ENCODE results near the gene CCDC34. TPM values are rescaled to one million over a fixed set of nuclear protein-coding genes. Genes with fewer than 3 reads are reported as not detected.
A peak's percentile ranks its signal among the peaks of the same experiment; 100 is the strongest.

Gene CCDC34
- total RNA-seq, 4 donors from 2014 or later, result 3.2 to 8.0 (median 4.0) TPM

- no peaks in the 10 kb centered on the region for H3K27me3 ChIP-seq
- H3K9me3 ChIP-seq, result no peaks in the 10 kb centered on the region
- H3K4me3 ChIP-seq, result no peak overlapping the region
- peaks cover 12% of the 10 kb centered on the region for H3K36me3 ChIP-seq
- TF ChIP-seq POLR2A (IDR thresholded peaks at IDR 0.05), result no peak
- TF ChIP-seq CTCF (IDR thresholded peaks at IDR 0.05), result no peak
- no peak for TF ChIP-seq POLR2AphosphoS5 (IDR thresholded peaks at IDR 0.05)
- TF ChIP-seq EP300 (IDR thresholded peaks at IDR 0.05), result no peak
- peaks cover 28% of the 10 kb centered on the region for H3K4me1 ChIP-seq
- no peak for DNase-seq (ENCODE audit: low spot score in 2 of 2)
- H3K27ac ChIP-seq, result peak overlapping the region; percentile 8
- 77% methylated on average over 4 of the region's 4 CpGs for WGBS
Observed at GRCh38 chr11:27386181-27386845, 23.3 kb upstream of the CCDC34 start.

- H3K27ac ChIP-seq, result peak overlapping the region; percentile 8
- H3K36me3 ChIP-seq, result peaks cover 14% of the 10 kb centered on the region
- H3K27me3 ChIP-seq, result no peaks in the 10 kb centered on the region
- peak in 1 of 2 donors; percentile 72 for DNase-seq (ENCODE audit: low spot score in 2 of 2)
- H3K4me3 ChIP-seq, result no peak overlapping the region
- H3K4me1 ChIP-seq, result peaks cover 17% of the 10 kb centered on the region
- peak in 1 of 2 donors; percentile 14 for TF ChIP-seq POLR2A (IDR thresholded peaks at IDR 0.05)
- TF ChIP-seq CTCF (IDR thresholded peaks at IDR 0.05), result no peak
- H3K9me3 ChIP-seq, result no peaks in the 10 kb centered on the region
- 59% methylated on average over 5 of the region's 5 CpGs for WGBS
Observed at GRCh38 chr11:27385245-27385644, 22.2 kb upstream of the CCDC34 start.

- H3K27ac ChIP-seq, result no peak overlapping the region
- H3K27me3 ChIP-seq, result no peaks in the 10 kb centered on the region
- no peak for DNase-seq (ENCODE audit: low spot score in 2 of 2)
- H3K4me3 ChIP-seq, result no peak overlapping the region
- peaks cover 16% of the 10 kb centered on the region for H3K4me1 ChIP-seq
- H3K36me3 ChIP-seq, result peaks cover 23% of the 10 kb centered on the region
- TF ChIP-seq EP300 (IDR thresholded peaks at IDR 0.05), result no peak
- H3K9me3 ChIP-seq, result no peaks in the 10 kb centered on the region
Observed at GRCh38 chr11:27384227-27384626, 21.2 kb upstream of the CCDC34 start.

- Histone ChIP-seq H3K4me3 (no peak overlapping the region), H3K36me3 (peaks cover 29% of the 10 kb centered on the region), H3K27ac (no peak overlapping the region), H3K4me1 (peaks cover 16% of the 10 kb centered on the region), H3K9me3 (no peaks in the 10 kb centered on the region), H3K27me3 (no peaks in the 10 kb centered on the region)
- 71% methylated on average over 1 of the region's 1 CpG for WGBS
- TF ChIP-seq EP300 (IDR thresholded peaks at IDR 0.05), result no peak
- TF ChIP-seq POLR2AphosphoS5 (IDR thresholded peaks at IDR 0.05), result no peak
- TF ChIP-seq POLR2A (IDR thresholded peaks at IDR 0.05), result no peak
- TF ChIP-seq CTCF (IDR thresholded peaks at IDR 0.05), result no peak
- no peak for DNase-seq (ENCODE audit: low spot score in 2 of 2)
Observed at GRCh38 chr11:27383645-27384044, 20.6 kb upstream of the CCDC34 start.

- peaks cover 40% of the 10 kb centered on the region for H3K36me3 ChIP-seq
- DNase-seq (ENCODE audit: low spot score in 2 of 2), result no peak
- no peaks in the 10 kb centered on the region for H3K9me3 ChIP-seq
- H3K27ac ChIP-seq, result no peak overlapping the region
- H3K27me3 ChIP-seq, result no peaks in the 10 kb centered on the region
- TF ChIP-seq CTCF (IDR thresholded peaks at IDR 0.05), result no peak
- TF ChIP-seq POLR2A (IDR thresholded peaks at IDR 0.05), result no peak
- no peak for TF ChIP-seq POLR2AphosphoS5 (IDR thresholded peaks at IDR 0.05)
- no peak for TF ChIP-seq EP300 (IDR thresholded peaks at IDR 0.05)
- peaks cover 10% of the 10 kb centered on the region for H3K4me1 ChIP-seq
- 79% methylated on average over 5 of the region's 5 CpGs for WGBS
- H3K4me3 ChIP-seq, result no peak overlapping the region
Observed at GRCh38 chr11:27381238-27381666, 18.2 kb upstream of the CCDC34 start.

- H3K27me3 ChIP-seq, result no peaks in the 10 kb centered on the region
- no peak overlapping the region for H3K4me3 ChIP-seq
- peaks cover 45% of the 10 kb centered on the region for H3K36me3 ChIP-seq
- TF ChIP-seq EP300 (IDR thresholded peaks at IDR 0.05) (no peak), POLR2A (IDR thresholded peaks at IDR 0.05) (no peak), POLR2AphosphoS5 (IDR thresholded peaks at IDR 0.05) (no peak), CTCF (IDR thresholded peaks at IDR 0.05) (no peak)
- no peaks in the 10 kb centered on the region for H3K9me3 ChIP-seq
- H3K27ac ChIP-seq, result no peak overlapping the region
- 97% methylated on average over 2 of the region's 2 CpGs for WGBS
- H3K4me1 ChIP-seq, result peaks cover 6% of the 10 kb centered on the region
- no peak for DNase-seq (ENCODE audit: low spot score in 2 of 2)
Observed at GRCh38 chr11:27380771-27381170, 17.8 kb upstream of the CCDC34 start.

Measured in suprapubic skin (tissue), 4 donors.